HL-60/S4 treated with retinoic acid at 250 ng/mL for 4 days and 3 days (cell line): ENCODE results near the gene TWSG1.
"Not testable (repeated sequence)": the region's sequence is repeated elsewhere in the genome, so short reads cannot be mapped to it uniquely, and the experiment has no call there.

Experiments
- in situ Hi-C: fragments of 300-500 bp; cut with MboI; formaldehyde crosslinking; loops from 2 replicates; pipeline ENCODE4 v1.7.0; 2022; ENCODE audit warnings: low sequenced_read_pairs

Gene TWSG1

GRCh38 chr18:9422816-9423519 lies 88.4 kb downstream of the TWSG1 start:
- in situ Hi-C loops, result no loop called here

GRCh38 chr18:9423648-9424047 lies 89.1 kb downstream of the TWSG1 start:
- in situ Hi-C loops, result not testable (repeated sequence)

GRCh38 chr18:9424235-9424634 lies 89.7 kb downstream of the TWSG1 start:
- in situ Hi-C loops, result not testable (repeated sequence)

- in situ Hi-C loops, result no loop called here
Observed at GRCh38 chr18:9426753-9427152, 92.2 kb downstream of the TWSG1 start.

- in situ Hi-C loops, result no loop called here
Observed at GRCh38 chr18:9428301-9428706, 93.7 kb downstream of the TWSG1 start.

GRCh38 chr18:9428862-9429661 lies 94.5 kb downstream of the TWSG1 start:
- in situ Hi-C loops, result no loop called here

- in situ Hi-C loops, result no loop called here
Observed at GRCh38 chr18:9429662-9429993, 95.1 kb downstream of the TWSG1 start.

GRCh38 chr18:9430315-9430714 lies 95.7 kb downstream of the TWSG1 start:
- in situ Hi-C loops, result not testable (repeated sequence)

GRCh38 chr18:9431296-9431695 lies 96.7 kb downstream of the TWSG1 start:
- in situ Hi-C loops, result no loop called here

GRCh38 chr18:9433122-9433521 lies 98.5 kb downstream of the TWSG1 start:
- in situ Hi-C loops, result not testable (repeated sequence)

- in situ Hi-C loops, result no loop called here
Observed at GRCh38 chr18:9433671-9434121, 99.1 kb downstream of the TWSG1 start.

- in situ Hi-C loops, result no loop called here
Observed at GRCh38 chr18:9434122-9434701, 99.6 kb downstream of the TWSG1 start.

- in situ Hi-C loops, result no loop called here
Observed at GRCh38 chr18:9435041-9435440, 100.5 kb downstream of the TWSG1 start.

GRCh38 chr18:9436206-9436929 lies 101.8 kb downstream of the TWSG1 start:
- in situ Hi-C loops, result no loop called here

GRCh38 chr18:9437021-9437437 lies 102.5 kb downstream of the TWSG1 start:
- in situ Hi-C loops, result no loop called here

- in situ Hi-C loops, result no loop called here
Observed at GRCh38 chr18:9437672-9438071, 103.1 kb downstream of the TWSG1 start.

- in situ Hi-C loops, result no loop called here
Observed at GRCh38 chr18:9441061-9441460, 106.5 kb downstream of the TWSG1 start.

GRCh38 chr18:9444549-9444948 lies 110.0 kb downstream of the TWSG1 start:
- in situ Hi-C loops, result no loop called here

- in situ Hi-C loops, result no loop called here
Observed at GRCh38 chr18:9446839-9447238, 112.3 kb downstream of the TWSG1 start.

GRCh38 chr18:9447334-9447733 lies 112.8 kb downstream of the TWSG1 start:
- in situ Hi-C loops, result no loop called here
